UCSD-AML1 (cell line): ENCODE measurements around the gene CTAG2.
"Not testable (repeated sequence)": the region's sequence is repeated elsewhere in the genome, so short reads cannot be mapped to it uniquely, and the experiment has no call there.

ENCODE experiments used
- DNase-seq: peaks from one replicate; lab custom pipeline; 2025; ENCODE audit not compliant: unreplicated experiment; lab: John Stamatoyannopoulos, UW

CTAG2 gene

DNA sequence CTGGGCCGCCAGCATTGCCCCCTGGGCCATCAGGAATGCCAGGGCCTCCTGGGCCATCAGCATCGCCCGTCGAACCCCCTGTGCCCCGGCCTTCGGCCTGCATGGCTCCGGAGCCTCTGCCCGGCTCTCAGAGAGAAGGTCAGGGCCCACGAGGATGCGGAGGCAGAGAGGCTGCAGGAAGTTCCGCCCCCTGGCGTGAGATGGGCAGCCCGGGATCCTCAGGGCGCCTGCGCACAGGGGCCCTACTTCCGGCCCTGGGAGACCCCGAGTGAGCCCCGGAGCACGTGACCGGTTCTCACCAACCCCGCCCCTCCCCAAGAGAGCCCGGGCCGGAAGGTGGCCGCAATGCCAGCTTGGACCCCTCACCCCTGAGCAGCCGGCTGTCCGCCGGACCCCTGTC is at the start of gene CTAG2:
Gene CTAG2, minus strand, starts transcription at position 167 of the 400 bp plus-strand sequence. Its CDS starts 64 bp downstream, at position 103.
- DNase-seq, result not testable (repeated sequence)

DNA sequence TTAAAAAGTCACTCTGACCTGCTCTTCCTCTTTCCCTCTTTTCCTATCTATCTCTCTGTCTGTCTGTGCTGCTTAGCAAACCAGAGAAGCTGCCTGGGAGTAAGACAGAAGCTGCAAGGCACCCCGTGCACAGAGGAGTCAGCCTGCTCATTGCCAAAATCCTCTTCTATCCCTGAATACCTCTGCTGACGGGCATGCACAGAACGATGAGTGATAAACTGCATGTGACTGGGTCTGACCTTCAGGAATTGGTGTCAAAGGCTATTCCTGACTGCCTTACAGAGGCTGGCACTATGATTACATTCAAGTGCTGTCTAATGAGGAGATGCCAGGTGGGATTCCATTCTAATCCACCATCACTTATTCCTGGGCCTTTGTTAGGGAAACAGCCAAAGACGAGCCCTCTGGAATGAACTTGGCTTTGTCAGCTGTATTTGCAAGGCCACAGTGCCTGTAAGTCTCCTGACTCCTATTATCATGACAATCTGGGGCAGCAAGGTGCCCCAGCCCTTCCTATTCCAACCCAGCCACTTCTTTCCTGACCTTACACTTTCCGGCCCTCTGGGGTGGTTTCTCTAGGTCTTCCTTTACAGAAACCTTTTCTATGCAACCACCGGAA is 45.4 kb upstream of the CTAG2 start:
- no peak for DNase-seq

DNA sequence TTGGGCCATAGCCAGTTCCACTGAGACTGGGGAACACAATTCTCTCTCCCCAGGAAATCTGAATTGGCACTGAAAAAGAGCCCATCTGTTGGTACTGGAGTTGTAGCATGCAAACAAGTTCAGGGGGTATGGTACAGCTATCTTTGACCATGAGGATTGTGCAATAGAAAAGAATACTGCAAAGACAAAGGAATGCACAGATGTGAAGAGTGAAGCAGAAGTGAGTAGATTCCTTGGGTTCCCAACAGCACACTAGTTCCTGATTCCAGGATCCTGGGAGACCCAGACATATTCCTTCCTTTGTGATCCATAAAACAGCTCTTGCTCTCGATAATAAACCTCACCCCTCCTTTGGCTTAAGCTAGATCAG is 43.3 kb upstream of the CTAG2 start:
- DNase-seq, result no peak

DNA sequence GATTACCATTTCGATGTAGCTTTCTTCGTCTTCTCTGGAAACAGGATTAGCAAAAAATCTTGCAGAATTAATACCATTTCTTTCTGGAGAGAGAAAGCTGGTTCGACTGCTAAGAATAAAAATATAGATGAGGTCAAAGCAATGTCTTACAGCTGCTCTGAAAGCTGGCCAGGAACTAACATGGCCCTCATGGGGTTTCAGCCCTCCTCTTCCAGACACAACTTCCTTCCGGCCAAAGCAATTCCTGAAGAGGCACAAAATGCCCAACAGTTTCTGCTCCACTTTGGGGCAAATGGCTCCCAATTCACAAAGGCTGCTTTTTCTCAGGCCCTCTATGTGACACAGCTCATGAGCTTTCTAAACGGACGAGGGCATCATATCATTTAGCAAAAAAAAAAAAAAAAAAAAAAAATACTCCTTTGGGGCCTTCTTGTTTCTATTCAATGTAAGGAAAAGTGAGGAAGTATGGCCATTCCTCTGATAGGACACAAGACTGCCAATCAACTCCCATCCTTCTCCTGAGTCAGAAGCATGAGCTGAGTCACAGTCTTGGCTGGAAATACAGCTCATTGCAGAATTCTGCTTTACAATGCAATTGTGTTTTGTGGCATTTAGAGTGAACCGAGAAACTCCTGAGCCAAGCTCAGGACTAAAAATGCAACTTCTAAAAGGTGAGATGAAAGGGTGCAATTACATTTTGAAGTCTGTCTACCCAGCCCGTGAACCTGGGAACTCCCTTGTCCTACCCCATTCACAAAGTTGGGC is 42.7 kb upstream of the CTAG2 start:
- DNase-seq, result no peak

DNA sequence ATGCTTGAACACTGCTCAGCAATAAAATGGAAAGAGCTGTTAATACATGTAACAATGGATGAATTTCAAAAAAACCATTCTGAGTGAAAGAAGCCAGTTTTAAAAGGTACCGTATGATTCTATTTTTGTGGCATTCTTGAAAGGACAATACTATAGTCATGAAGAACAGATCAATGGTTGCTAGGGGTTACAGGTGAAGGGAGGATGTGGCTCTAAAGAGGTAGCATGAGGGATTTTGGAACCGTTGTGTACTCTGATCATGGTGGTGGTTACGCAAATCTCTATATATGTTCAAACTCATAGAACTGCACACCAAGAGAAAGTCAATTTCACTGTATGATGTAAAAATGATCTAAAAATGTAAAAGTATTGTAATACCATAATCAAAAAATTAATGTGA is 40.0 kb upstream of the CTAG2 start:
- DNase-seq, result no peak

DNA sequence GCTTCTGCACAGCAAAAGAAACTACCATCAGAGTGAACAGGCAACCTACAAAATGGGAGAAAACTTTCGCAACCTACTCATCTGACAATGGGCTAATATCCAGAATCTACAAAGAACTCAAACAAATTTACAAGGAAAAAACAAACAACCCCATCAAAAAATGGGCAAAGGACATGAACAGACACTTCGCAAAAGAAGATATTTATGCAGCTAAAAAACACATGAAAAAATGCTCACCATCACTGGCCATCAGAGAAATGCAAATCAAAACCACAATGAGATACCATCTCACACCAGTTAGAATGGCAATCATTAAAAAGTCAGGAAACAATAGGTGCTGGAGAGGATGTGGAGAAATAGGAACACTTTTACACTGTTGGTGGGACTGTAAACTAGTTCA is 37.1 kb upstream of the CTAG2 start:
- DNase-seq, result not testable (repeated sequence)

DNA sequence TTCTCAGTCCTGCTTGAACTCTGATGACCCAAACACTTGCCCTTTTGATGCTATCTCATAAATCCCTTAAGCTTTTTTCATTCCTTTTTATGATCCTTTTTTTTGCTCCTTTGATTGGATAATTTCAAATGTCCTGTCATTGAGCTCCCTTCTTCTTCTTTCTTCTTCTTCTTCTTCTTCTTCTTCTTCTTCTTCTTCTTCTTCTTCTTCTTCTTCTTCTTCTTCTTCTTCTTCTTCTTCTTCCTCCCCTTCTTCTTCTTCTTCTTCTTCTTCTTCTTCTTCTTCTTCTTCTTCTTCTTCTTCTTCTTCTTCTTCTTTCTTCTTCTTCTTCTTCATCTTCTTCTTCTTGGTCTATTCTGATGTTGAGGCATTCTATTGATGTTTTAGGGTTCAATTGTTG is 18.7 kb upstream of the CTAG2 start:
- DNase-seq, result not testable (repeated sequence)

DNA sequence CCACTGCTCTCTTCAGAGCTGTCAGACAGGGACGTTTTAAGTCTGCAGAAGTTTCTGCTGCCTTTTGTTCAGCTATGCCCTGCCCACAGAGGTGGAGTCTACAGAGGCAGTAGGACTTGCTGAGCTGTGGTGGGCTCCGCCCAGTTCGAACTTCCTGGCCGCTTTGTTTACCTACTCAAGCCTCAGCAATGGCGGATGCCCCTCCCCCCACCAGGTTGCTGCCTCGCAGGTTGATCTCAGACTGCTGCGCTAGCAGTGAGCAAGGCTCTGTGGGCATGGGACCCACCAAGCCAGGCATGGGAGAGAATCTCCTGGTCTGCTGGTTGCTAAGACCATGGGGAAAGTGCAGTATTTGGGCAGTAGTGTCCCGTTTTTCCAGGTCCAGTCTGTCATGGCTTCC is 17.5 kb upstream of the CTAG2 start:
- not testable (repeated sequence) for DNase-seq

DNA sequence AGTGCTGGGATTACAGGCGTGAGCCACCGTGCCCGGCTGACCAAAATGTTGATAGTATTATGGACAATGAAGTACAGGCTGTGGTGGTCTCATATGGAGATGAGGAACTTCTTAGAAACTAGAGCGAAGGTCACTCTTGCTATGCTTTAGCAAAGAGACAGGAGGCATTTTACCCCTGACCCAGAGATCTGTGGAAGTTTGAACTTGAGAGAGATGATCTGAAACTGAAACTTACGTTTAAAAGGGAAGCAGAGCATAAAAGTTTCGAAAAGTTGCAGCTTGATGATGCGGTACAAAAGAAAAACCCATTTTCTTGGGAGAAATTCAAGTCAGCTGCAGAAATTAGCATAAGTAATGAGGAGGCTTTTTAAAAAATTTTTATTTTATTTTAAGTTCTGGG is 8.5 kb upstream of the CTAG2 start:
- DNase-seq, result no peak

DNA sequence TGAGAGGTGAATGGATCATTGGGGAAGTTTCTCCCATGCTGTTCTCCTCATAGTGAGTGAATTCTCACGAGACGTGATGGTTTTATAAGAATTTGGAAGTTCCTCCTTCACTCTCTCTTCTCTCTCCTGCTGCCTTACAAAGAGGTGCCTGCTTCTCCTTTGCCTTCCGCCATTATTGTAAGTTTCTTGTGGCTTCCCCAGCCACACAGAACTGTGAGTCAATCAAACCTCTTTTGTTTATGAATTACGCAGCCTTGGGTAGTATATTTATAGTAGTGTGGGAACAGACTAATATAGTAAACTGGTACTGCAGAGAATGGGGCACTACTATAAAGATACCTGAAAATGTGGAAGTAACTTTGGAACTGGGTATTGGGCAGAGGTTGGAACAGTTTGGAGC is 7.8 kb upstream of the CTAG2 start:
- DNase-seq, result no peak

DNA sequence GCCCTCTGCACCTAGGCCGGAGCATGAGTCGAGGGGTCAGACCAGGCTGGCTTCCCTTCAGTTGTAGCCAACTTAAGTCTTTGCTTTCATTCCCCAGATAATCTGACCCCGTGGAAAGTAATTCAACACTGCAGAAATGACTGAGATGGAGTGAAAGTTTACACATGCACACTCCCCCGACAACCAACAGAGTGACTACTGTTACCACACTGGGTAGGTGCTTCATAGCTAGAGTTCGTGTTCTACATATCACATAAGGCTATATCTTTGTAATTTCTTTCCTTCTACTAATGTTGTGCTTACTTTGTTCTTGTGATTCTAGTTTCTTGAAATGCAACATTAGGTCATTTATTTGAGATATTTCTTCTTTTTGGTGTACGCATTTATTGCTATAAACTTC is 7.2 kb upstream of the CTAG2 start:
- DNase-seq, result no peak

DNA sequence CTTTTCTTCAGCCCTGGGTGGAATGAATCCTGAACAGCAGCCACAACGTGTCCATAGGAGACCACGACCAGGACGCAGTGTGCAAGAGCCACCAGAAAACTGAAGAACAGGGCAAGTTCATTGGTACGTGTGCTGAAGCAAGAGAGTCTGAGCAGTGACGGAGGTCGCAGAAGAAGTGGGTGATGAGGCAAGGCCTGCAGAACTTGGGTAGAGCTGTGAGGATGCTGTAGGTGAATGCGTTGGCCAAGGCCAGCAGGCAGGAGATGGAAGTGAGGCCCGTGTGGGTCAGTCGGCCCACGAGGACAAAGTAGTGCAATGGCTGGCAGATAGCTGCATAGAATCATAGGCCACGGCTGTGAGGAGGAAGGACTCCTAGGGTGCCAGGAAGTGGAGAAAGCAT is 5.6 kb upstream of the CTAG2 start:
- no peak for DNase-seq

DNA sequence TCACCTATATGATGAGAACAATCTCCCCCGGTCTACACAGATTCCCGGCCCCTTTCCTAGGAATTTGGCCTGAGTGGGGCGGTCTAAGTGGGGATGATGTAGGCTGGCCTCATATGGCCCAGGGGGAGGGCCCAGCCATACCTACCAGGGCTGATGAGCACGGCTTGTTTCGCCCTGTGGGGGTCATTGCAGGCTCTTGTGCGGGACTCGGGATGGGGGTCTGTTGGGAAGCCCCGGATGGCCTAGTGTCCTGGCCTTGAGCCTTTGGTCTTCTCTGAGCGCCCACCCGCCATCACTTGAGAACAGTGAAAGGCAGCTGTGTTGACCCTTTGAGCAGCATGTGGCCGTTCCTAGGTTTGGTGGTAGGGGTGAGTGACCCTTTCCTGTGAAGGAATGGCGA is 4.8 kb upstream of the CTAG2 start:
- DNase-seq, result no peak

DNA sequence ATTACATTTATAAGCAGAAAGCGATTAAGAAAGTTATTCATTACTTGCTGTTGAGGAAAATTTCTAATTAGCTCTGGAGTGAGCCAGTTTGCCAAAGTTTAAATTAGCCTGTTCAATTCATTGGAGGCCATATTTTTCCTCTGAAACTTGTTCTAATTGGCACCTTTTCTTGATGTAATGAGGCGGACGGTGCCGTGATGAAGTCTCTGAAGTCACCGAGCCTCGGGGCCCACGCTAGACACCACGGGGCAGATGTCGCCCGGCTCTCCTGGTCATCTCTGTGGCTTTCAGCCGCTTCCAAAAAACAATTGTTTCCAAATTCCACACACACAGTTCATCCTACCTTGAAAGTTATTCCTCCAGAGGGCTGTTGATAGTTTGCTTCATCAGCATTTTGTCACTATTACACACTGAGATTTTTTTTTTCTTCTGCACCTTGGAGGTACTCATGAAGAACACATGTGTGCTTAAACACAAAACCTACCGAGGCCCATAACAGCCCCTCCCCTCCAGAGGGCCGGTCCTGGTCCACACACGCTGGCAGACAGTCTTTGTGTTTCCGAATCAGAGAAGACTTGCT is 3.9 kb upstream of the CTAG2 start:
- DNase-seq, result no peak

DNA sequence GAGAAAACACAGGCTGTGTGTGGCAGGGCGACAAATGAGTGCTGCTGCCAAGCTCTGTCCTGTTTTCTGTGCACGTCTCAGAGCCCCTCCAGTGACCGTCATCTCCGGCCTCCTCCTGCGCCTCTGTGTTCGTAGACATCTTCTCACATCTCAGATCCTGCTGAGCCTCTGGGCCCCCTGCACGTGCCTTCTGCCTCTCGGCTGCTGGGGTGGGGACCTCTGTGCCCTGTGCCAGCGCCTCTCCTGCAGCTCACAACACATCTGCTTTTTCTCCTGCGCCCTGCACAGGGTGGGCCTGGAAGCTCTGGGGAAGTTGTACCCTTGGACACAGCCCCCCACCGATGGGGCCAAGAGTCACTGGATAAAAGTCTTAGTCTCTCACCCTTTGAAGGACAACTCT is 2.4 kb upstream of the CTAG2 start:
- no peak for DNase-seq

DNA sequence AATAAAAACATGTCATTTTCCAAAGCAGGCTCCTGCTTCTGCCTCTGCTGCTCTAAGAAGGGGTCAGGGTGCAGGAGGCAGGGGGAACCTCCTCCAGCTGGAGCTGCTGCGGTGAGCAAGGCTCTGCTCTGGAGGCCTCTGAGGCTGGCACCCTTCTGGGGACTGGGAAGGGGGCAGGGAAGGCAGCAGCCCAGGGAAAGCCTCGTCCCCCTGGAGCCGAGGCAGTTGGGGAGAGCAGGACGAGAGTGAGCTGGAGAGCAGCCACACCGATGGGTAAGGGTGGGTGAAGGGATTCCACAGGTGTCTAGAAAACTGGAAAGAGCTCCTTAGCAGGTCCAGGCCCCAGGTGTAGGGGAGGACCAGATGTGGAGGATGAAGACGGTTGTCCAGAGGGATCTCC is 2.0 kb upstream of the CTAG2 start:
- DNase-seq, result no peak

DNA sequence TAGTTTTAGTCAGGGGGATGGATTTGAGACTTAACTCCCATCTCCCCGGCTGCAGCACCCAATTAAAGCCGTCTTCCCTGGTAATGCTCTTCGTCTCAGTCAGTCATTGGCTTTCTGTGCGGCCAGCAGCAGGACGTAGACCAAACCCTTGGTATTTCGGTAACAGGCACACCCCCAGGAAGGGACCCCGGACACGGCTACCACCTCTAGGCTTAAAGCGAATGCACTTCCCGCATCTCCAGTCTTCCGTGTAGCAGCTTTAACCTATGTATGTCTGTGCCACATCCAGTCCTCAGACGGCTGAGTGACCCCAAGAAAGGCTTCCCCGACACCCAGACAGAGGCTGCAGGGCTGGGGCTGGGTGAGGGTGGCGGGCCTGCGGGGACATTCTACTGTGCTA is 1.5 kb upstream of the CTAG2 start:
- DNase-seq, result no peak

DNA sequence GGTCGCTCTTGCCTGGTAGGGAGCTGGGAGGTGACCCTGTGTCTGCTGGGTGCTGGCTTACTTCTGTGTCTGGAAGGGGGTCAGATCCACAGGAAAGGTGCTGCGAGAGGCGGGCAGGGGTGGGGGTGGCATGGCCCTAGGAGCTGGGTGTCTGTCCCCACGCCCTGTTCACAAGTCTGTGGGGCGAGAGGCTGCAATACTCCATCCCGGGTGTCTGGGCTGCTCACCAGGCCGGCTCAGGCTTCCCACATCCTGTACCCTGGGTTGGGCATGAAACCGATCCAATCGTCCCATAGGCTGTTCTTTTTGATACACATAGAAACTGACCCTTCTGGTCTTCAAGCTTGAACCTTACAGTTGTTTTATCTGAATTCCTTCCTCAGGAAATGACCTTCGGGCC is 993 bp upstream of the CTAG2 start:
- DNase-seq, result no peak

DNA sequence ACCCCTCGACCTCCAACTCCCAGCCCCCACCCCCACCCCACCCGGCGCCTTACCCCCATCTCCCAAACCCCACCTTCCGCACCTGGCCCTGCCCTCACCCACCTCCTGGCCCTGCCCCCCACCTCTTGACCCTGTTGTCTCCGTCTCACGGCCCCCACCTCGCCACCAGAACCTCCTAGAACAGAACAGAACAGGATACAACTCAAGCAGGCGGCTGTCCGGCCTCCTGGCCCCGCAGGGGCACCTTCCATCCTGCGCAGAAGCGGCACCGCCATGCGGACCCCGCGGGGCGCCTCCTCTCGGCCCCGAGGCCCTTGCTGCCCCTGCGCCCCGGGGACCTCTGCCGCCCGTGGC is 354 bp downstream of the CTAG2 start:
- no peak for DNase-seq

DNA sequence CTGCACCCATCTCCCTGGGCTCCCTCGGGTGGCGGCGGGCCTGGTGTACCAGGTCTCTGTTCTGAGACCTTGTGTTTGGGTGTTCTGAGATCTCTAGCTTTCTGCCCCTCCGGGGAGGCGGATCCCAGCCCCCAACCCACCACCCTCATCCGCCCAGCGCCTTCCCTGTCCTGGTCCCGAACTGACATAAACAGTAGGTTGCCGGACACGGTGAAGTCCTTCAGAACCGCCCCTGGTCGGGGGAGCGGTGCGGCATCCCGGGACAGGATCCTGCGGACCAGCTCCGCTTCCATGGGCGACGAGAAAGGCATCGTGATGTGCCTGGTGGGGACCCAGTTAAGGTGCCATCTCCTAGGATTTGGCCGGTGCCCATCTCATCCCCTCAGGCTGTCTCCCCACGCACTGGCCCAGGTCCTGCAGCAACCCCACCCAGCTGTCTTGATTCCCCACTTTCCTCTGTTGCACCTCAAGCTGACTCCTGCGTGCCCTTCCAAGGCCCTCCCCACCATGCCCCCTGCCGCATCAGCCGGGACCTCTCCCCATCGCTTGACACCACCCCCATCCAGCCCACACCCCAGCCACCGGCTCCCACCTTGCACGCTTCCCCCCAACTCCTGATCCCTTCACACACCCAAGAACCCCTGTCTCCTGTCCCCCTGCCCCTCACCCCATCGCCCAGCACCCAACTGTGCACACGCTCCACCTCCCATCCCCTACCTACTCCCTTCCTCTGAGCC is 900 bp downstream of the CTAG2 start:
- DNase-seq, result no peak

DNA sequence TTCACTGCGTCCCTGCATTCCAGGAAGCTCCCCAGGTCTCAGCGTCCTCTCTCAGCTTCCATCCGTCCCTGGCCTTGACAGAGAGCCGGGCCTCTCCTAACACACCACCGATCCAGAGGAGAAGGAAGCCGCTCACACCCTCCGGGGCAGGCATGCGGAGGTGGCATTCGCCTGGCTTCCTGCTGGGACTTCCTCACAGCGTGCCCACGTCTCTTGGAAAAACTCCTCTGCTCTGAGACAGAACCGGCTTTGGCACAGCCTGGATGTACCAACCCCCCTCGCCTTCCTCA is 3.2 kb downstream of the CTAG2 start:
- DNase-seq, result no peak

DNA sequence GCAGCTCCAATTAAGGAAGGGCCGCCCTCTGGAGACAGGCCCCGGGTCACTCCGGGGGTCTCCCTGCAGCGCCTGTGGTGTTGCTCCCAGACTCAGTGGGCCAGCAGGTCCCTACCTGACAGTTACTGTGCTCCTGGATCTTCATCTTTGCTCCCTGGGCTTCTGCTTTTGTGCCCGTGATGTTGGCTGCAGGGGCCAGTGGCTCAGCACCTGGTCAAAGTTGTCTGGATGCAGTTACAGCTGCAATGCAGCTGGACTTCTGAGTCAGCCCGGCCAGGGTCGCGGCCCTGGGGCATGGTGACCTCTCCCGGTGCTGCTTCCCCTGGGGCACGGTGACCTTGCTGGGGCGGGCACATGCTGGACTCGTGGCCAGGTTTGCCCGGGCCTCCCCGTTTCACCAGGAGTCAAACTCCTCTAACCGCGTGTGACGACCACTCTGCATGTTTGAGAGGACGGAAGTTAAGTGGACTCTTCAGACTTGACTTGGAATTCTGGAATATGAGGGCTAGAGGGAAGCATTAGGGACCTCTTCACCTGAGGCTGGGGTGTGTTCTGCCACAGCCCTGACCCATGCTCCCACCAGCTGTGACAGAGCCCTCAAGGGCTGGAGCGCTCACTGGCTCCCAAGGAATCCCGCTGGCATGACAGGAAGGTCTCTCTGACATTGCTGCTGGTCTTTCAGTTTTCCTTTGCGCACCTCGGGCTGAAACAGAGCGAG is 3.7 kb downstream of the CTAG2 start:
- no peak for DNase-seq
